ENCODE results near the gene RAD21L1. TPM values are rescaled to one million over a fixed set of nuclear protein-coding genes. Genes with fewer than 3 reads are reported as not detected.

RAD21L1 gene
- total RNA-seq, 2 donors from 2014 or later: 1.4 TPM; not detected in 1

- H3K4me1 ChIP-seq (ENCODE audit: control insufficient read depth, insufficient read depth, low read length): peaks cover 6% of the 10 kb centered on the region
- Mint-ChIP-seq H3K36me3 (ENCODE audit: low read depth) (no peaks in the 10 kb centered on the region), H3K4me3 (no peak overlapping the region), H3K9me3 (no peaks in the 10 kb centered on the region), H3K27ac (no peak overlapping the region), H3K27me3 (ENCODE audit: insufficient read depth) (peaks cover 3% of the 10 kb centered on the region), H3K4me1 (peaks cover 12% of the 10 kb centered on the region)
- DNase-seq: no peak
- H3K9ac ChIP-seq (ENCODE audit: extremely low read depth, low read length, poor library complexity, severe bottlenecking): no peak overlapping the region
- WGBS, 2 experiments (ENCODE audit: insufficient coverage in 1 of 2, insufficient read length in 1 of 2): 92 to 95% methylated on average over 26 to 31 of the region's 31 CpGs
- no peaks in the 10 kb centered on the region for H3K9me3 ChIP-seq (ENCODE audit: control insufficient read depth, low read length)
- H3K27ac ChIP-seq (ENCODE audit: low read depth, low read length): no peak overlapping the region
- H3K27me3 ChIP-seq (ENCODE audit: control insufficient read depth, insufficient read depth, low read length, poor library complexity, severe bottlenecking): no peaks in the 10 kb centered on the region
- no peak for TF ChIP-seq CTCF (conservative IDR thresholded peaks at IDR 0.05)
- no peak overlapping the region for H3K4me3 ChIP-seq (ENCODE audit: low read length)
- H3K36me3 ChIP-seq (ENCODE audit: control insufficient read depth, insufficient read depth, low read length): no peaks in the 10 kb centered on the region
Observed at GRCh38 chr20:1304710-1305515, 79.1 kb downstream of the RAD21L1 start.

Other genes starting within 250 kb of the RAD21L1 start
- gene RSPO4, start 223.7 kb upstream of the RAD21L1 start, total RNA-seq: 1 to 10 TPM; 3.8 to 7.6 TPM
- gene PSMF1, start 107.4 kb upstream of the RAD21L1 start, total RNA-seq: 10 to 100 TPM; 72.5 to 84.7 TPM
- gene TMEM74B, start 41.1 kb upstream of the RAD21L1 start, total RNA-seq: 1 to 10 TPM; 3.1 to 4.3 TPM
- not detected for gene C20orf202, start 22.6 kb upstream of the RAD21L1 start, total RNA-seq
- gene SNPH, start 40.2 kb downstream of the RAD21L1 start, total RNA-seq: 1 to 10 TPM; 2.2 to 4.9 TPM
- gene SDCBP2, start 103.1 kb downstream of the RAD21L1 start, total RNA-seq: 1 to 10 TPM; 1.5 to 5.1 TPM
- gene FKBP1A, start 167.0 kb downstream of the RAD21L1 start, total RNA-seq: 100 to 1,000 TPM; 181 to 185 TPM
- 100 to 1,000 TPM in 1 of 2 donors, 10 to 100 TPM in 1; 90.9 to 117 TPM for gene NSFL1C, start 240.8 kb downstream of the RAD21L1 start, total RNA-seq

Measured in endodermal cell (in vitro differentiated cells).